Right forelimb (tissue), 1 donor: ENCODE measurements around the gene PCBP4.
A peak's percentile ranks its signal among the peaks of the same experiment; 100 is the strongest.

Experiments
- DNase-seq: peaks from one replicate; pipeline ENCODE4 v3.0.0-alpha.2; 2018

Gene PCBP4

DNA sequence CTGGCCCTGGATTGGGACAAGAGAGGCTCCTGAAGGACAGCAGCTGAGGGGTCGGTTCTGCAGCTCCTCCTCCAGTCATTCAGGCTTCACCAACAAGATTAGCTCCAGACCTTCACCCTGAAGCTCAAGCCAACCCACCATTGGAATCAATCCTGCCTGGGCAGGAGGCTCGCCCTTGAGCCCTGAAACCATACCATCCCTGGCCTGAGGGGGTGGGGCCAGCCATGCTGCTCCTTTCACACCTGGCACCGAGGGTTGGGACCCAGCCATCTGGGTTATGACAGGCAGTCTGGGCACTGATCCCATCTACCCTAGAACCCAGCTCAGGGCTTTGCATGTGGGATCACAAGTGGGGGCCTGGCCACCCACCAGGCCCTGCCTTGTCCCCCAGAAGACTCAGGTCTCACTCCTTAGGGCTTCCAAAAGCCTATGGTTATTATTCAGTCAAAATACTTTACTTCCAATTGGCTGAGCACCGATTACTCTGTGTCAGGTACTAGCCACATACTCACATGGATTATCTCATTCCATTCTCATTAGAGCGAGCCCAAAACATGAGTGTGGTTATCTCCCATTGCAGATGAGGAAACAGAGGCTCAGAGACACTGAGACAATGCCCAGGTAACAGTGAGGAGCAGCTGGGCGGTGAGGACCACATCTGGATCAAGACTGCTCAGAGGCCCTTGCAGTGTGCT, 3.5 kb upstream of the PCBP4 start:
- DNase-seq, result no peak

DNA sequence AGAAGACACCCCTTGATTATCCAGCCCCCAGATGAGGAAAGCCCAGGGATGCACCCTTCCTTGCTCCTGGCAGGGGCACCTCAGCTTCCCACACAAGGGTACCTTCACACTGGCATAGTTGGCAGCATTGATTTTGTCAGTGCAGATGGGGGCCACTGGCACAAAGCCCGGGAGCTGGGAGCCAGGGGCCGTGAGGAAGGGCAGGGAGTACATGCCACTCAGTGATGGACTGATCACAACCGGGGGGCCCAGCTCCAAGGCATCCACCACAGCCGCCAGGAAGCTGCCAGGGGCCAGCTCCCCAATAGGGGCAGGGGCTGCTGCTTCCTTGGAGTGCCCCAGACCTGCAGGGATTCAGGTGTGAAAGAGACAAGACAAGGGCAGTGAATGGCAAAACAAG, 2.6 kb upstream of the PCBP4 start:
- no peak for DNase-seq

DNA sequence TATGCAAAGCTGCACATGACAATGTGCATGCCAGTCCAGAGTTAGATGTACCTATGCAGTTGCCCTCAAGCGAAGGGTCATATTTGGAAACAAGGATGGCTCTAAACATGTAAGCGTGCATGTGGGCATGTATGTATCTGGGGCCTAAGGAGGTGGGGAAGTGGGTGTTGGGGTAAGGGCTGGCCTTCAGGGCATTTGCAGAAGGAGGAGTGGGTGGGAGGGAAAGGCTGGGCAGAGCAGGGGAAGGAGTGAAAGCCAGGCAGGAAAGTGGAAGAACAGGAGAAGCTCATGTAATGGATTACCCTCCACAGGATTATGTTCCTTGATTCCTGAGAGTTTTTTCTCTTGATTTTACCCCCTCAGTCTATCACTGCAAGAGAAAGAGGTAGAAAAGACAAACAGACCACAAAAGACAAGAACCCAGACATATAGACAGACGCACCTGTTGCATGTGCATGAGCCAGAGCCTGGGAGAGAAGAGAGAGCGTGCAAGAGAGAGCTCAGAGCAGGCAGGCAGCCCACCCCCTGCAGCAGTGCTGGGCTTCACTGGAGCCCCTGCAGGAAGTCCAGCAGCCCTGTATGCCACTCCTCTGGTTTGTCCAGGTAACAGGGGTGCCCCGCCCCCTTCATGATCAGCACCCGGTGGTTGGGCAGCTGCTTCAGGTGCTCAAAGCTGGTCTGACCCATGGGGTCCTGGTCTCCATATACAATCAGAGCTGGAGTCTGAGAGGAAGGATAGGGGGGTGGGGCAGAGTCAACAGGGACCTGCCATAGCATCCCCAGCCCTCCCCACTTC, 1.8 kb upstream of the PCBP4 start:
- no peak for DNase-seq

DNA sequence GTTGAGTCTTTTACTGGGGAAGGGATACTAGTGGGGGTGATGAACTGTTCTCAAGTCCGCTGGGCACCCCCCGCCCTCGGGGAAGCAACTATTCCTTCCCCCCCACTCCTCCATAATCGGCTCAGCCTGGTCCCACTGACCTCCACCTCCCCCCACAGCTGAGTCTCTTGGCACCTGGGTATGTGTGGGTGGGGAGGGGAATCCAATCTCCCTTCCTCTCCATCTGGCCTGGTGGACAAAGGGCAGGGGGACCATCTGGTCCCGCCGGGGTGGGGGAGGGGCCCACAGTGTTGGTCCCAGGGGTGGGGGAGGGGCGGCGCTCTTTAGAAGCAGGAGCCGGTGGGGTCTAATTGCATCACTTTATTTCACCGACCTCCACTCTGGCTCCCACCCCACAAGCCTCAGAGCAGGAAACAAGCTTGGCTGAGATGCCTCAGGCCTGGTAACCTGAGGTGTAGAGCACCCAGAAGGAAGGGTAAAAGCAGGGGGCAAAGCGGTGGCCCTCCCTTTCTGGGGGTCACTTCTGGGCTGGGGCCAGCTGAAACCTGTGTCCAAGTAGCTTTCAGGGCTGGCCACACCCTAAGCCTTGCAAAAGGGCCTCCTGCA, 1.0 kb upstream of the PCBP4 start:
- no peak for DNase-seq

DNA sequence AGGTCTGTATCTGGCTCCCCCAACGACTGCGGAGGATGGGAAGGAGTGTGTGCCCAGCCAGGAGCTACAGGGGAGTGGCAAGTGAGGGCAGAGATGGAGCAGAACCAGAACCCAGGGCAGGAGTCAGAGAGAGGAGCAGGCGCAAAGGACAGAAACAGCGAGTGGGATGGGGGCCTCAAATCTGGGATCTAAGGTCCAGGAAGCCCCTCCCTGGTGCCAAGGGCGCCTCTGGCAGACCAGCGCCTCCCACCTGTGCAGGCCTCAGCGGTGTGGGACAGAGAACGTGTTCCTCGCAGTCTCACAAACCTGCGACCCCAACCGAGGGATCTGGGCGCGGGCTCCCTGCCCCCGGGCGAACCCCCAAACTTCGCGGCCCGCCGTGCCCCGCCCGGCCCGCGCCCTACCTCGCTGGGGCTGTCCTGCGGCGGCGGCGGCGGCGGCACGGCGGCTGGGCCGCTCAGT, 301 bp downstream of the PCBP4 start:
- no peak for DNase-seq

DNA sequence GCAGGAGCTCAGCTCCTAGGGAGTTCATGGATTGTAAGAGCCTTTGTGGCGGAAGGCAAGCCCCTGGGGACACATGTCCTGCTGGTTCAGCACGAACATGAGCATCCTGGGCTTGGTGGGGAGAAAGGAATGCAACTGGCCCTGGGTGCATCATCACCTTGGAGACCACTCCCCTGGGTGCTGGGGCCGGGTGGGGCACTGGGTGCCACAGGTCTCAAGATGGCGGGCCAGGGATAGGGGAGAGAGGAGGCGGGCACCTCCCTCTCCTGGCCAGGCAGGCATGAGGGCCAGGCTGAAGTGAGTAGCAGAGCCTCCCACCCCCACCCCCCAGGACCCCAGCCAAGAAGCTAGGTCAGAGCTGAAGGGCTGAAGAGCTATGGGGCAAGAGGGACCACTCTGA, 768 bp downstream of the PCBP4 start:
- no peak for DNase-seq

DNA sequence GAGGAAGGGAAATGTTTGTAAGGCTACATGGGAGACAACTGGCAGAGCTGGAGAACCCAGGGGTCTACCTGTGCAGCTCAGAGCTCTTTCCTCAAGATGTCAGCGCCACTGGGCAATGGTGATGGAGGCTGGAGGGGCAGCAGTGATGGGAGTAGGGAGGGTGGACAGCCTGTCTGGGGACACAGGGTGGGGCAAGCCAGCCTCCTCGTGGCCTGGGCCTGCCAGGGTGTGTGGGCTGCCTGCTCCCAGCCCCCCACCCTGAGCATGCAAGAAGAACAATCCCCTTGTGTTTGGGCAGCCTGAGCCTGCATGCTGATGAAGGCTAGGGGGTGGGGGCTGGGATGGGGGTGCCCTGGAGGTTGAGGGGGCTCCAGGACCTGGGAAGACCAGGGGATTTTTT, 1.2 kb downstream of the PCBP4 start:
- no peak for DNase-seq

DNA sequence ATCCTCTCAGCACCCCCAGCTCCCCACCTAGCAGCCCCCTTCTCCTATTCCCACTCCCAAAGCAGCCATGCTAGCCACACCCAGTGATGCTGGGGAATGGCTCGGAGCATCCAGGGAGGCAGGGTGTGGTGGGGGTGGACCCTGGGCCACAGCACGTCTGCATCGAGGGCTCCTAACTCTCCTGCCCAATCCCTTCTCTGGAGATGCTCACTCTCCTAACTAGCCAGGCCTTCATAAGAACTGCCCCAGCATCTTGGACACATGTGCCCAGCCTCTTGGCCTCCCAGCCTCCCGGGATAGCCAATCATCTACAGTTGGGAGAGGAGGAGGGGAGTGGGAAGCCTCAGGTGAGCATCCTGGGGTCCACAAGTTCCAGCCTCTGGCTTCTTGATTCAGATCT, 2.7 kb downstream of the PCBP4 start:
- DNase-seq, result no peak

DNA sequence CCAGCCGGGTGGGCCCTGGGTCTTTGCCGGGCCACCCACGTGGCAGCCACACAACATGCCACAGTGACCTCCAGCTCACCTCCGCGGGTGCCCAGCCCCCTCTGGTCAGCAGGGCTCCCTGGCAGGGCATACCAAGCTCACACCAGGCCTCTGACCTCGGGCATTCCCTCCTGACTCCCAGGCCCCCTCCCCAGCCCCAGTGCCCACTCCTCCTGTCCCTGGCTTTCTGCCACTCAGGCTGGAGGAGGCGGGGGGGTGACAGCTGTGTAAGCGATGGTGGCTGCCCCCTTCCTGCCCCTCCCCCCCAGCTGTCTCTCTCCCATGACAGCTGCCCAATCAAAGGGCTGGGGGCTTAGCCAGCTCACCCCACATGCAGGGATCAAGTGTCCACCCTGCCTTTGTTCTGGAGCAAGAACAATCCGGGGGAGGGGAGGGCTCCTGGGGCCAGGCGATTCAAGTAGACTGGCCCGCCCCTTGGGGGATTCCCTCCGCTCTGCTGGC, 3.3 kb downstream of the PCBP4 start:
- DNase-seq, result no peak

DNA sequence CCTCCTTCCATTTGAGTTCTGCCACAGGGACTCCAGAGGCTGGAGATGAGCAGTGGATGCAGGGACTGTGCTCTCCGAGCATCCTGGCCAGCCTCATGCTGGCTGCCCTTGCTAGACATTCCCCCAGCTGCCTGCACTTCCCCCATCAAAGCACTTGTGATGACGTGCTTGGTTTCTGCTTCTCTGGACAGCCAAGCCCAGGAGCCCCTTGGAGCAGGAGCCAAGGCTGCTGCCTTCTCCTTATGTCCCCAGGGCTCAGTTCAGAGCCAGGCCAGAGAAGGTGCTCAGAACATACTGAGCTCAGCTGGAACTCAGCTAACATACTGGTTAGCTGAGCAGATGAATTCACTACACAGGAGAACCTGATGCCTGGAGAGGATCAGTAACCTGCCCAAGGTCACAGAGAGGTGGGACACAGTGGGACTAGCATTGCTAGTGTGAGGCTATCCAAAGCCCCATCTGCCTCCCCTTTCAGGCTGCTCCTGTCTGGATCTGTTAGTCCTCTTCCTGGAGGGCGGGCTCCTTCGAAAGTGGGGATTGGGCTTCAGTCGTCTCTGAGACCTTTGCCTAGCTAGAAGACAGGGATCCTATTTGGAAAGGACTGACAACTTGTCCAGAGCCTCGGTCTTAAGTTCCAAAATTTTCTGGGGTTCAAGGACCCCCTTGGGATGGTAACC, 4.3 kb downstream of the PCBP4 start:
- DNase-seq, result no peak

DNA sequence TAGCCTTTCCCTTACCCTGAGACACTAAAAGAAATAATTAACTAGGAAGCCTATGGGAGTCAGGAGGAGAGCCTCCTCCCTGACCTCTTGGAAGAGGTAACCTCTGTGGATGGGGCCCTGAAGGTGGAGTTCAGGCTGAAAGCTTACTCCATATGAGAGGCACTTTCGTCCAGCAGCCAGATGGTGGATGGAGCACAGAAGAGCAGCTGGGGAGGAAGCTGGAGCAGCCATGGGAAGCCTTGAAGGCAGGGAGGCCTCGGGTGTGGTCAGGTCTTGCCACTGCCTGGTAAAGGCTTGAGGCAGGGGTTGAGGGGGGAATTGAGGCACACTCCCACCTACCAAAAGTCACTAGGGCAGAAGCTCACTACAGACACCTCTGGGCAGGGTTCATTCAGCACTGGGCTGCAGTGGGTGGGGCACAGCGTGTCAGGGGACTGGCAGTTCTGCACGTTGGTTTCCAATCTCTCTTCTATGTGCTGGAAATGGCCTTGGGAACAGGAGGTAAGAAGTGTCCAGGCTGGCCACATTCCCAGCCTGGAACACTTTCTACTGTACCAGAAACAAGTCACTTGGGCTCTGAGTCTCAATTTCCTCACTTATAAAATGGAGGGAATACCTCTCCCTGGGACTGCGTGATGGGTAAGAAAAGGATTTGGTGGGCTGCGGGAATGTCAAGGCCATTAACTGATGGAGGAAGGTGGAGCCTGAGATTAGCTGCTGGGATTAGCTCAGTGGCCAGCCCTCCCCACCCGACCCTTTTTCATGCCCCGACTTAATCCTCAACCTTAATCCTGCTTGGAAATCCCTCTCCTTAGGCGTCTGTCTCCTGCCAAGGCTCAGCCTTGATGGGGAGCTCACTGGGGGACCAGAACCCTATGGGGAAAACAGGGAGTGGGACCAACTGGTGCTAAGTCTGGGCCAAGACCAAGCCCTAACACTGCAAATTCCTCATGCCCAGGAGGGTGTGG, 5.4 kb downstream of the PCBP4 start:
- no peak for DNase-seq

DNA sequence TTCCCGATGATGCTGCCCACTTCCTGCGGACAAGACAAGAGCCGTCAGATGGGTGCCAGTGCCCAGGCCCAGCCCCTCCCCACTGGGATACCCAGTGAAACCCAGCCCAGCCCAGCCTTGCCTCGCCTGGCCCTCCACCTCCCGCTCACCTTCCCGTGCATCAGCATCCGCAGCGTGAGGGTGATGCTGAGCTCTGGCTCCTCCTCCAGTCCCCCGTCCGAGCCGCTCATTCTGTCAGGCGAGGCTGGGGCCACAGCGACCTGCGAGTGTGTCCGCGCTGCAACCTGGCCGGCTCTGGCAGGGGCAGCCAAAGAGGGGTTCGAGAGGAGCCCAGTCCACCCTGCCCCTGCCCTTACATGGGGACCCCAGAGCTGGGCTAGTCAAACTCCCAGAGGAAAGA, 6.2 kb downstream of the PCBP4 start:
- DNase-seq, result no peak

DNA sequence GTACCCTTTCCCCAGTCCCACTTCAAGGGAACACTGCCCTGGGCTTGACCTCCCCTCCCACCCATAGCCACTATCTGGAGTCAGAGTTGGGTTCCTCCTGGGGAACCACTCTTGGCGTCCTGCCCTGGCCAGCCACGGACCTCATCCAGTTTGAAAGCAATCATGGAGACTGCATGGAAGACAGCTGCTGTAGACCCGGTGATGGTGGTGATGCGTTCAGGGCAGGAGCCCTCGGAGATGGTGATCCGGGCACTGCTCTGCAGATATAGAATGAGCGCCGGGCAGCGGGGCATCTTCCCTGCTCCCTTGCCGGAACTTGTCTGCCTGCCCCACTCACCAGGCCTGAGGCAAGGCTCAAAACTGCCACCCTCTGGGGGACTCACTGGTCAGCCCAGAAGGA, 6.9 kb downstream of the PCBP4 start:
- DNase-seq, result no peak

DNA sequence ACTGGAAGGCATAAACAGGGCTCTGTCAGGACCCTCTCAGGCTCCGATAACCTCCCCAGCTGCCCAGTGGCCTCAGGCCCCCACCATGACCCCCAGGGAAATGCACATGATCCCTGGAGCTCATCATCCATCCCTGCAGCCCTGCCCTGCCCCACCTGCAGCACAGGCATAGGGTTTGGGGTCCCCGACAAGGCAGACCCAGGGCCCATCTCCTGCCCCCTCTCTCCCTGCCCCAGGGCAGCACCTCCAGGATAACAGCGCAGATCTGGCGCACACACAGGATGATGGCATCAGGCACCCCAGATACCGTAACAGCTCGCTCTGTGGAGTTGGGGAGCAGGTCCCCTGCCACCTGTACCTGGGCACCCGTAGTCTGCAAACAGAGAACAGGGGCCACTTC, 7.6 kb downstream of the PCBP4 start:
- DNase-seq, result no peak

DNA sequence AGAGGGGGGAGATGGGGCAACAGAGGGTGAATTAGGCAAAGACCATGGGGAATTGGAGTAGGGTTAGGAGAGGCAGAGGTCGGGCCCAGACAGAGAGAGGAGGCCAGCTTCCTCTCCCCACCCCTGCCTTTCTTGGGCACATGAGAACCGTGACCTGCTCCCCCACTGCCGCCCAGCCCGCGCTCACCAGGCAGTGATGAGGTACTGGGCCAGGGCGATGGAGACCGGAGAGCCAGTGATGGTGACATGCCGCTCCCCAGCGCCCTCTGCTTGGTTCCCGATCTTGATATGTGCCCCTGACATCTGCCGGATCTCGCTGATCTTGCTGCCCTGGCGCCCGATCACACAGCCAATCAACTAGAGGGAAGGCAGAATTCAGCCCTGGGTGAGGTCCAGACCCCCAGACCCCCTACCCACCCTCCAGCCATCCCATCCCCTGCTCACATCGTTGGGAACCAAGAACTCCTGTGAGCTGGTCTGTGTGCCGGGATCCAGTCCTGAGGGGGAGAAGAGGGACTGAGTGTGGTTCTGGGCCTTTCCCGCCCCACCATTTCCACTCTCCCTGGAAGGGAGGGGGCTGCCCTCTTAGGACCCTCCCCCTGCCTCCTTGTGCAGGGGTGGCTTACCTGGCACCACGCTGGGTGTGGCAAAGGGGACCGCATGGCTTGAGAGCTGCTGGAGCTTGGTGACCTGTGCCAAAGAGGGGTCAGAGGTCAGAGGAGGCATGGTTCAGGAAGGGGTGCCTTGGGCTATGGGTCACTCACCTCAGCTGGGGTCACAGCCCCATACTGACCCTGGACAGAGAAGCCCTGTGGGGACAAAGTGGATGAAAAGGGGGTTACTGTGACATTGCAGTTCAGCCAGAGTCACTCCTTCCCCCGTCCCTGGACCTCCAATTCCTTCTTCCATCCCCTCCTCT, 8.4 kb downstream of the PCBP4 start:
- DNase-seq, result no peak

DNA sequence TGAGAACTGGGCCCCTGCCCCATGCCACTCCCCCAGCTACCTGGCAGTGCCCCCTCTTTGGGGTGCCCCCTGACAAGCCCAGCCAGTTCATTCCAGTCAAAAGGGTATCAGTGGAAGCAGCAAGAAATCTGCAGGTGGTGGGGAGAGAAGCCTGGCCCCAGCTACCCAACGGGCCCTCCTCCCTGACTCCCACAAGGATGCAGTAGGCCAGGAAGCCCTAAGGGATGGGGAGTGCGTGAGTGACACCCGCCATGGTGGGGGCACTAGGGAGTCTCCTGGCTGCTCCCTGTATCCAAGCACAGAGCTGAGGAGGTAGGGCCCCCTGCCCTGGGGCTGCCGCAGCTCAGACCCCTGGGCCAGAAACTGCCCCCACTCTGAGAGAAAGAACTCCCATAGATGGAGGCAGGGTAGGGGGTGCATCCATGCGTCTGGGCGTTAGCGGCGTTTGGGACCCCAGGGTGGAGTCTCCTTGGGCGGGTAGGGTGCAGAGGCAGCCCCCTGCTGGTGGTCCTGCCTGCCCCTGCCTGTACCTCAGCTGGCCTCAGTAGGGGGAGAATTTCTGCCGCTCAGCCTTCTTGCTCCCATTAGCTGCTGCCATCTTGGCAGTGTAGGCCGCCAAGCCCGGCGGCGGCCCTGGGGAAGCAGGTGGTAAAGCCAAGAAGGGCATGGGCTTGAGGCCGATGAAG, 9.6 kb downstream of the PCBP4 start:
- DNase-seq, result no peak

DNA sequence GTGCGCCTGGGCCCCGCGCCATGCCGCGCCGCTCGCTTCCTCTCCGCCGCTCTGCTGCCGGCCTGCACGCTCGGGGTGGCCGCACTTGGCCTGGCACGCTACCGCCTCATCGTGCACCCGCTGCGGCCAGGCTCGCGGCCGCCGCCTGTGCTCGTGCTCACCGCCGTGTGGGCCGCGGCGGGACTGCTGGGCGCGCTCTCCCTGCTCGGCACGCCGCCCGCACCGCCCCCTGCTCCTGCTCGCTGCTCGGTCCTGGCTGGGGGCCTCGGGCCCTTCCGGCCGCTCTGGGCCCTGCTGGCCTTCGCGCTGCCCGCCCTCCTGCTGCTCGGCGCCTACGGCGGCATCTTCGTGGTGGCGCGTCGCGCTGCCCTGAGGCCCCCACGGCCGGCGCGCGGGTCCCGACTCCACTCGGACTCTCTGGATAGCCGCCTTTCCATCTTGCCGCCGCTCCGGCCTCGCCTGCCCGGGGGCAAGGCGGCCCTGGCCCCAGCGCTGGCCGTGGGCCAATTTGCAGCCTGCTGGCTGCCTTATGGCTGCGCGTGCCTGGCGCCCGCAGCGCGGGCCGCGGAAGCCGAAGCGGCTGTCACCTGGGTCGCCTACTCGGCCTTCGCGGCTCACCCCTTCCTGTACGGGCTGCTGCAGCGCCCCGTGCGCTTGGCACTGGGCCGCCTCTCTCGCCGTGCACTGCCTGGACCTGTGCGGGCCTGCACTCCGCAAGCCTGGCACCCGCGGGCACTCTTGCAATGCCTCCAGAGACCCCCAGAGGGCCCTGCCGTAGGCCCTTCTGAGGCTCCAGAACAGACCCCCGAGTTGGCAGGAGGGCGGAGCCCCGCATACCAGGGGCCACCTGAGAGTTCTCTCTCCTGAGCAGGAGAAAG, 11.1 kb downstream of the PCBP4 start:
- DNase-seq, result peak; percentile 72

DNA sequence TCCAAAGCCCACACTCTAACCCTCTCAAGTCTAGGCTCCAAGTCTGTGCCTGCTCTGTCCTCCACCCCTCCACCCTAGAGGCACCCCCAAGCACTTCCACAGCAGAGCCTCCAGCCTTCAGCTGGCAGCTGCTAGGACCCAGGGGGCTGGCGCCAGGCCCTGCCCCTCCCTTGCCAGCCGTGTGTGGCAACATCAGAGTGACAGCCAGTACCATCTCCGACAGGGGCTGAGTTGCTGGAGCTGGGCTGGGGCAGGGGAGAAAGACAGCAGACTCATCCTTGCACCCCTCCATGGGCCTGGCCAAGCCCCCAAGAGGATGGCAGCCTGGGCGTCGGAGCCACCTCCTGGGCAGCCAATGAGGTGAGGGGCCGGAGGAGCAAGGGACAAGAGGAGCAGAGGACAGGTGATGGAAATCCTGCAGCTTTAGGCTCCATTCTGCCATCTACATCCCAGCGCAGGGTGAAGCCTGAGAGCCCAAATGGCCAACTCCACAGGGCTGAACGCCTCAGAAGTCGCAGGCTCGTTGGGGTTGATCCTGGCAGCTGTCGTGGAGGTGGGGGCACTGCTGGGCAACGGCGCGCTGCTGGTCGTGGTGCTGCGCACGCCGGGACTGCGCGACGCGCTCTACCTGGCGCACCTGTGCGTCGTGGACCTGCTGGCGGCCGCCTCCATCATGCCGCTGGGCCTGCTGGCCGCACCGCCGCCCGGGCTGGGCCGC, 11.9 kb downstream of the PCBP4 start, which contains the start of gene GPR62:
GPR62 (plus strand) TSS at position 207 of the 718 bp plus-strand sequence; CDS start at position 479, 272 bp downstream.
- DNase-seq, result no peak
